ENCODE results near the gene PCSK4.

PCSK4 gene

GRCh38 chr19:1507192-1507660 is 17.1 kb upstream of the PCSK4 start:
- H2BK5ac ChIP-seq (ENCODE audit: low read length): peak overlapping the region; percentile 71
- H3K4me1 ChIP-seq (ENCODE audit: control insufficient read depth in 2 of 2, insufficient read depth in 1 of 2, low read depth in 1 of 2, low read length in 2 of 2): peaks cover 10 to 16% of the 10 kb centered on the region in 2 donors
- no peak overlapping the region for H3K27ac ChIP-seq (replicated peaks; ENCODE audit: low read length)
- H2BK120ac ChIP-seq (ENCODE audit: low read depth, low read length): peak overlapping the region; percentile 97
- H4K91ac ChIP-seq (ENCODE audit: low read depth, low read length, poor library complexity): peak overlapping the region; percentile 80
- no CpG with 5 or more reads among the region's 23 CpGs for WGBS, 2 donors (ENCODE audit: extremely low coverage in 2 of 2, insufficient read length in 2 of 2, insufficient replicate concordance in 1 of 2)
- peak overlapping the region; percentile 90 for H2BK15ac ChIP-seq (ENCODE audit: low read length)
- H2BK12ac ChIP-seq (ENCODE audit: low read length): peak overlapping the region; percentile 99
- H3K18ac ChIP-seq (ENCODE audit: low read length): peak overlapping the region; percentile 95
- no peaks in the 10 kb centered on the region for H3K36me3 ChIP-seq (replicated peaks in 1 of 2; ENCODE audit: control insufficient read depth in 2 of 2, insufficient read depth in 2 of 2, low read length in 2 of 2)
- H3K4me2 ChIP-seq (ENCODE audit: insufficient read depth, low read length, poor library complexity, severe bottlenecking): peak overlapping the region; percentile 39
- H3K14ac ChIP-seq (ENCODE audit: low read length): no peak overlapping the region
- H3K79me1 ChIP-seq (ENCODE audit: low read depth, low read length): no peaks in the 10 kb centered on the region
- DNase-seq (ENCODE audit: low spot score): no peak
- H2AK5ac ChIP-seq (ENCODE audit: low read depth, low read length): peak overlapping the region; percentile 99
- peak overlapping the region; percentile 89 for H4K8ac ChIP-seq (ENCODE audit: low read depth, low read length)
- peak overlapping the region; percentile 61 for H3K4ac ChIP-seq (ENCODE audit: low read length)
- H2AFZ ChIP-seq (ENCODE audit: low read length): peak overlapping the region; percentile 96
- H3K9me3 ChIP-seq (replicated peaks in 1 of 2; ENCODE audit: control insufficient read depth in 2 of 2, insufficient read depth in 1 of 2, low read depth in 1 of 2, low read length in 2 of 2): peaks cover 0 to 5% of the 10 kb centered on the region in 2 donors
- H3K27me3 ChIP-seq (ENCODE audit: control insufficient read depth in 3 of 3, insufficient read depth in 3 of 3, low read depth in 1 of 3, low read length in 3 of 3): peaks cover 0 to 40% (median 28%) of the 10 kb centered on the region in 3 experiments
- no peak overlapping the region for H3K4me3 ChIP-seq (ENCODE audit: low read length in 2 of 2)
- no peak overlapping the region for H3K9ac ChIP-seq (ENCODE audit: low read depth, low read length, poor library complexity)
- peak overlapping the region; percentile 30 for H3K23ac ChIP-seq (ENCODE audit: low read depth, low read length, poor library complexity)

GRCh38 chr19:1505991-1506881 is 16.1 kb upstream of the PCSK4 start:
- H2AK5ac ChIP-seq (ENCODE audit: low read depth, low read length): peak overlapping the region; percentile 99
- H3K4me2 ChIP-seq (ENCODE audit: insufficient read depth, low read length, poor library complexity, severe bottlenecking): no peak overlapping the region
- H4K8ac ChIP-seq (ENCODE audit: low read depth, low read length): no peak overlapping the region
- H3K14ac ChIP-seq (ENCODE audit: low read length): no peak overlapping the region
- no peak overlapping the region for H3K27ac ChIP-seq (replicated peaks; ENCODE audit: low read length)
- H3K18ac ChIP-seq (ENCODE audit: low read length): no peak overlapping the region
- peaks cover 0 to 6% of the 10 kb centered on the region in 2 donors for H3K9me3 ChIP-seq (replicated peaks in 1 of 2; ENCODE audit: control insufficient read depth in 2 of 2, insufficient read depth in 1 of 2, low read depth in 1 of 2, low read length in 2 of 2)
- H2AFZ ChIP-seq (ENCODE audit: low read length): no peak overlapping the region
- peak overlapping the region; percentile 71 for H2BK5ac ChIP-seq (ENCODE audit: low read length)
- H2BK12ac ChIP-seq (ENCODE audit: low read length): peak overlapping the region; percentile 93
- peaks cover 10 to 16% of the 10 kb centered on the region in 2 donors for H3K4me1 ChIP-seq (ENCODE audit: control insufficient read depth in 2 of 2, insufficient read depth in 1 of 2, low read depth in 1 of 2, low read length in 2 of 2)
- H3K79me1 ChIP-seq (ENCODE audit: low read depth, low read length): no peaks in the 10 kb centered on the region
- peak overlapping the region; percentile 9 for H4K91ac ChIP-seq (ENCODE audit: low read depth, low read length, poor library complexity)
- peaks cover 0 to 30% (median 22%) of the 10 kb centered on the region in 3 experiments for H3K27me3 ChIP-seq (ENCODE audit: control insufficient read depth in 3 of 3, insufficient read depth in 3 of 3, low read depth in 1 of 3, low read length in 3 of 3)
- H3K4me3 ChIP-seq (ENCODE audit: low read length in 2 of 2): no peak overlapping the region
- H2BK120ac ChIP-seq (ENCODE audit: low read depth, low read length): no peak overlapping the region
- no peak overlapping the region for H3K9ac ChIP-seq (ENCODE audit: low read depth, low read length, poor library complexity)
- no peak overlapping the region for H3K23ac ChIP-seq (ENCODE audit: low read depth, low read length, poor library complexity)
- DNase-seq (ENCODE audit: low spot score): no peak
- H2BK15ac ChIP-seq (ENCODE audit: low read length): peak overlapping the region; percentile 87
- no CpG with 5 or more reads among the region's 45 CpGs for WGBS, 2 donors (ENCODE audit: extremely low coverage in 2 of 2, insufficient read length in 2 of 2, insufficient replicate concordance in 1 of 2)
- H3K4ac ChIP-seq (ENCODE audit: low read length): peak overlapping the region; percentile 24
- H3K36me3 ChIP-seq (replicated peaks in 1 of 2; ENCODE audit: control insufficient read depth in 2 of 2, insufficient read depth in 2 of 2, low read length in 2 of 2): no peaks in the 10 kb centered on the region

GRCh38 chr19:1505012-1505411 is 14.9 kb upstream of the PCSK4 start:
- Histone ChIP-seq H3K18ac (ENCODE audit: low read length) (no peak overlapping the region), H2BK120ac (ENCODE audit: low read depth, low read length) (no peak overlapping the region), H3K79me1 (ENCODE audit: low read depth, low read length) (no peaks in the 10 kb centered on the region), H3K9ac (ENCODE audit: low read depth, low read length, poor library complexity) (no peak overlapping the region), H3K9me3 (replicated peaks in 1 of 2; ENCODE audit: control insufficient read depth in 2 of 2, insufficient read depth in 1 of 2, low read depth in 1 of 2, low read length in 2 of 2) (peaks cover 0 to 6% of the 10 kb centered on the region in 2 donors), H2BK12ac (ENCODE audit: low read length) (no peak overlapping the region), H3K27ac (replicated peaks; ENCODE audit: low read length) (no peak overlapping the region), H3K4me3 (ENCODE audit: low read length in 2 of 2) (no peak overlapping the region), H3K27me3 (ENCODE audit: control insufficient read depth in 3 of 3, insufficient read depth in 3 of 3, low read depth in 1 of 3, low read length in 3 of 3) (peaks cover 0 to 21% (median 20%) of the 10 kb centered on the region in 3 experiments), H3K23ac (ENCODE audit: low read depth, low read length, poor library complexity) (no peak overlapping the region), H3K4me1 (ENCODE audit: control insufficient read depth in 2 of 2, insufficient read depth in 1 of 2, low read depth in 1 of 2, low read length in 2 of 2) (peaks cover 10 to 11% of the 10 kb centered on the region in 2 donors), H2AFZ (ENCODE audit: low read length) (no peak overlapping the region), H2AK5ac (ENCODE audit: low read depth, low read length) (no peak overlapping the region), H3K36me3 (replicated peaks in 1 of 2; ENCODE audit: control insufficient read depth in 2 of 2, insufficient read depth in 2 of 2, low read length in 2 of 2) (no peaks in the 10 kb centered on the region), H3K14ac (ENCODE audit: low read length) (no peak overlapping the region), H3K4me2 (ENCODE audit: insufficient read depth, low read length, poor library complexity, severe bottlenecking) (no peak overlapping the region), H2BK15ac (ENCODE audit: low read length) (no peak overlapping the region), H4K8ac (ENCODE audit: low read depth, low read length) (no peak overlapping the region), H3K4ac (ENCODE audit: low read length) (no peak overlapping the region), H2BK5ac (ENCODE audit: low read length) (no peak overlapping the region), H4K91ac (ENCODE audit: low read depth, low read length, poor library complexity) (no peak overlapping the region)
- no CpG with 5 or more reads among the region's 8 CpGs for WGBS, 2 donors (ENCODE audit: extremely low coverage in 2 of 2, insufficient read length in 2 of 2, insufficient replicate concordance in 1 of 2)
- no peak for DNase-seq (ENCODE audit: low spot score)
